B cell (primary cell): ENCODE measurements around the gene RNF19B.

Experiments used
- CTCF ChIP-seq: fragments of 200-600 bp; IDR thresholded peaks from one replicate; pipeline ENCODE4 v1.8.0; 2022; ENCODE audit warnings: antibody characterized with exemption, mild to moderate bottlenecking
- EZH2 ChIP-seq: IDR thresholded peaks from 2 replicates; pipeline ENCODE4 v1.6.1; 2012; ENCODE audit warnings: borderline replicate concordance, low read depth, mild to moderate bottlenecking, moderate library complexity, low read length; ENCODE audit not compliant: insufficient read depth, poor library complexity, severe bottlenecking

GRCh38 chr1:33001282-33001681 lies 36.7 kb upstream of the RNF19B start:
- TF ChIP-seq CTCF, result no peak
- no peak for TF ChIP-seq EZH2
